Mucosa of gallbladder (tissue), 1 donor: ENCODE measurements around the gene ENOPH1. TPM values are rescaled to one million over a fixed set of nuclear protein-coding genes. Genes with fewer than 3 reads are reported as not detected.

Experiments used
- DNase-seq: peaks from one replicate; pipeline ENCODE4 v3.0.0-alpha.2; 2020; ENCODE audit warnings: low spot score
- total RNA-seq: library from RNA; stranded (reverse); gene quantifications from one replicate; pipeline ENCODE4 v1.2.1, GENCODE V29; 2021
- donor health status: DM: no; HTN: no; CAD: no.

ENOPH1 gene
- total RNA-seq, 1 donor from 2014 or later: 30.1 TPM

GRCh38 chr4:82508806-82509428 lies 78.5 kb downstream of the ENOPH1 start:
- no peak for DNase-seq

GRCh38 chr4:82510216-82510615 lies 79.8 kb downstream of the ENOPH1 start:
- peak; percentile 37 for DNase-seq

Other genes starting within 250 kb of the ENOPH1 start
- 123 TPM for gene HNRNPD, start 56.6 kb upstream of the ENOPH1 start, total RNA-seq
- 158 TPM for gene HNRNPDL, start 128 bp upstream of the ENOPH1 start, total RNA-seq
- 8.8 TPM for gene TMEM150C, start 131.4 kb downstream of the ENOPH1 start, total RNA-seq